IMR-90 (cell line): Measurements from ENCODE around the gene PEX26. TPM values are rescaled to one million over a fixed set of nuclear protein-coding genes. Genes with fewer than 3 reads are reported as not detected.

Experiments
- ATAC-seq: fragments of 200-7000 bp; cut with Tn5 transposase; 2 replicates; pipeline ENCODE4 v1.9.1; 2020; ENCODE audit warnings: low read depth, mild to moderate bottlenecking, moderate library complexity
- BruUV-seq: library from RNA; stranded (reverse); fragments of 400-500 nt; replicated peaks from 2 replicates; lab custom pipeline; 2021; lab: Mats Ljungman, UMichigan
- CTCF ChIA-PET: fragments of 300-600 bp; formaldehyde crosslinking; extraction: SDS; loops from one replicate; lab custom pipeline; 2021; ENCODE audit warnings: antibody characterized with exemption; lab: Yijun Ruan, JAX
- POLR2A ChIA-PET: fragments of 300-600 bp; sonication (Branson Sonifier 250); formaldehyde crosslinking; loops from one replicate; lab custom pipeline; 2022; ENCODE audit warnings: antibody characterized with exemption; ENCODE audit not compliant: unreplicated experiment; lab: Charles Lee
- DNase-seq: peaks from one replicate; pipeline ENCODE4 v3.0.0; 2013
- H2AFZ ChIP-seq: replicated peaks from 2 replicates; pipeline ENCODE3; 2013; ENCODE audit warnings: low read length, mild to moderate bottlenecking; ENCODE audit not compliant: poor library complexity
- H2AK5ac ChIP-seq: 2 replicates; pipeline ENCODE4 v1.6.1; 2013; ENCODE audit warnings: low read depth, low read length, inconsistent platforms
- H2AK9ac ChIP-seq: replicated peaks from 2 replicates; pipeline ENCODE3; 2013; ENCODE audit warnings: mild to moderate bottlenecking, low read depth, low read length, moderate library complexity; ENCODE audit not compliant: poor library complexity
- H2BK120ac ChIP-seq: 2 replicates; pipeline ENCODE4 v1.6.1; 2013; ENCODE audit warnings: low read depth, low read length, inconsistent platforms
- H2BK15ac ChIP-seq: 3 replicates; pipeline ENCODE4 v1.6.1; 2013; ENCODE audit warnings: low read depth, low read length, inconsistent platforms
- H2BK20ac ChIP-seq: 2 replicates; pipeline ENCODE4 v1.6.1; 2013; ENCODE audit warnings: low read depth, mild to moderate bottlenecking, inconsistent platforms, low read length, moderate library complexity
- H2BK5ac ChIP-seq: 2 replicates; pipeline ENCODE4 v1.6.1; 2013; ENCODE audit warnings: mild to moderate bottlenecking, low read depth, low read length, inconsistent platforms; ENCODE audit not compliant: poor library complexity, severe bottlenecking
- H3K14ac ChIP-seq: replicated peaks from 2 replicates; pipeline ENCODE4 v1.6.1; 2013; ENCODE audit warnings: low read depth, low read length, inconsistent platforms
- H3K18ac ChIP-seq: 2 replicates; pipeline ENCODE4 v1.6.1; 2013; ENCODE audit warnings: low read depth, low read length, control low read depth
- H3K23ac ChIP-seq: 2 replicates; pipeline ENCODE4 v1.6.1; 2013; ENCODE audit warnings: low read depth, low read length, inconsistent platforms
- H3K27ac ChIP-seq: 2 replicates; pipeline ENCODE4 v1.5.1; 2013; ENCODE audit warnings: mild to moderate bottlenecking, control low read depth, low read length; ENCODE audit not compliant: insufficient read depth
- H3K27me3 ChIP-seq: 2 replicates; pipeline ENCODE4 v1.6.1; 2013; ENCODE audit warnings: low read length; ENCODE audit not compliant: control insufficient read depth, insufficient read depth
- H3K36me3 ChIP-seq: 2 replicates; pipeline ENCODE4 v1.6.1; 2013; ENCODE audit warnings: low read length, mixed read lengths; ENCODE audit not compliant: control insufficient read depth, insufficient read depth
- H3K4ac ChIP-seq: 2 replicates; pipeline ENCODE4 v1.6.1; 2013; ENCODE audit warnings: low read depth, low read length, inconsistent platforms
- H3K4me1 ChIP-seq: 2 replicates; pipeline ENCODE4 v1.6.1; 2013; ENCODE audit warnings: low read length, mixed read lengths; ENCODE audit not compliant: control insufficient read depth, insufficient read depth
- H3K4me2 ChIP-seq: 2 replicates; pipeline ENCODE4 v1.6.1; 2013; ENCODE audit warnings: low read depth, mild to moderate bottlenecking, control low read depth, low read length, moderate library complexity
- H3K4me3 ChIP-seq: 2 replicates; pipeline ENCODE4 v1.5.1; 2013; ENCODE audit warnings: low read depth, mild to moderate bottlenecking, control low read depth, low read length, moderate library complexity; ENCODE audit not compliant: insufficient read depth
- H3K56ac ChIP-seq: 2 replicates; pipeline ENCODE4 v1.6.1; 2013; ENCODE audit warnings: low read length, inconsistent platforms; ENCODE audit not compliant: insufficient read depth; ENCODE audit errors: extremely low read depth
- H3K79me1 ChIP-seq, 2 experiments: 2 replicates each; pipeline ENCODE4 v1.6.1; 2013; ENCODE audit warnings: low read length in 2 of 2, inconsistent platforms in 1 of 2, low read depth in 1 of 2
- H3K9ac ChIP-seq: 2 replicates; pipeline ENCODE4 v1.6.1; 2013; ENCODE audit warnings: low read depth, low read length, control low read depth
- H3K9me1 ChIP-seq: 2 replicates; pipeline ENCODE4 v1.6.1; 2013; ENCODE audit warnings: low read length, inconsistent platforms; ENCODE audit not compliant: insufficient read depth
- H3K9me3 ChIP-seq: 2 replicates; pipeline ENCODE4 v1.6.1; 2013; ENCODE audit warnings: low read length; ENCODE audit not compliant: control insufficient read depth, insufficient read depth
- H4K20me1 ChIP-seq: 2 replicates; pipeline ENCODE4 v1.6.1; 2013; ENCODE audit warnings: low read length, inconsistent platforms; ENCODE audit not compliant: insufficient read depth
- H4K5ac ChIP-seq: 2 replicates; pipeline ENCODE4 v1.6.1; 2013; ENCODE audit warnings: mild to moderate bottlenecking, low read depth, low read length, control low read depth
- H4K8ac ChIP-seq, 2 experiments: 2 replicates each; pipeline ENCODE4 v1.6.1; 2013; ENCODE audit warnings: low read depth in 2 of 2, low read length in 2 of 2, control low read depth in 1 of 2, inconsistent platforms in 1 of 2
- H4K91ac ChIP-seq: 2 replicates; pipeline ENCODE4 v1.6.1; 2013; ENCODE audit warnings: low read depth, low read length, inconsistent platforms; ENCODE audit not compliant: insufficient read depth
- BHLHE40 ChIP-seq: fragments of 150-350 bp; IDR thresholded peaks from 2 replicates; pipeline ENCODE4 v1.6.1; 2016; ENCODE audit warnings: mild to moderate bottlenecking, low read depth, low read length
- CEBPB ChIP-seq: IDR thresholded peaks from 2 replicates; pipeline ENCODE4 v1.6.1; 2012; ENCODE audit warnings: low read depth, low read length, improper control_type of control experiment
- CHD1 ChIP-seq: IDR thresholded peaks from 2 replicates; pipeline ENCODE4 v1.6.1; 2012; ENCODE audit warnings: low read depth, low read length, improper control_type of control experiment
- FOS ChIP-seq: fragments of 150-350 bp; IDR thresholded peaks from 2 replicates; pipeline ENCODE4 v1.6.1; 2016; ENCODE audit warnings: low read depth, low read length
- MAFK ChIP-seq: IDR thresholded peaks from 2 replicates; pipeline ENCODE4 v1.6.1; 2012; ENCODE audit warnings: low read depth, low read length, improper control_type of control experiment
- MAZ ChIP-seq: IDR thresholded peaks from 2 replicates; pipeline ENCODE4 v1.6.1; 2012; ENCODE audit warnings: low read depth, mild to moderate bottlenecking, low read length, improper control_type of control experiment, moderate library complexity, borderline replicate concordance
- MXI1 ChIP-seq: IDR thresholded peaks from 2 replicates; pipeline ENCODE4 v1.6.1; 2012; ENCODE audit warnings: low read depth, mild to moderate bottlenecking, low read length, moderate library complexity, borderline replicate concordance
- NFE2L2 ChIP-seq: fragments of 150-350 bp; IDR thresholded peaks from 2 replicates; pipeline ENCODE4 v1.6.1; 2016; ENCODE audit warnings: low read depth, mild to moderate bottlenecking, low read length
- POLR2A ChIP-seq: IDR thresholded peaks from 2 replicates; pipeline ENCODE4 v1.6.1; 2012; ENCODE audit warnings: mild to moderate bottlenecking, low read depth, low read length
- RAD21 ChIP-seq: IDR thresholded peaks from 2 replicates; pipeline ENCODE4 v1.6.1; 2012; ENCODE audit warnings: low read length, improper control_type of control experiment
- RCOR1 ChIP-seq: IDR thresholded peaks from 2 replicates; pipeline ENCODE4 v1.6.1; 2012; ENCODE audit warnings: mild to moderate bottlenecking, low read length, improper control_type of control experiment; ENCODE audit not compliant: insufficient replicate concordance
- RFX5 ChIP-seq: IDR thresholded peaks from 2 replicates; pipeline ENCODE4 v1.8.0; 2012; ENCODE audit warnings: low read depth, mild to moderate bottlenecking, low read length, moderate library complexity
- whole genome bisulfite sequencing, 2 experiments: methylation state at CpG; one replicate each; pipeline versions ENCODE4 v1.1.5 to v1.1.7; 2013; ENCODE audit warnings: missing lambda C conversion rate in 2 of 2; ENCODE audit not compliant: insufficient read length in 1 of 2; ENCODE audit errors: extremely low coverage in 2 of 2; 5-methylcytosine and 5-hydroxymethylcytosine counted together
- dilution Hi-C: fragments of 300-500 bp; cut with HindIII; formaldehyde crosslinking; loops from one replicate; pipeline ENCODE4 v1.14.3; 2018; ENCODE audit warnings: low sequenced_read_pairs; ENCODE audit not compliant: unreplicated experiment
- in situ Hi-C: fragments of 300-500 bp; cut with MboI; formaldehyde crosslinking; loops from 3 replicates; pipeline ENCODE4 v1.14.3; 2019; ENCODE audit warnings: low sequenced_read_pairs, inconsistent platforms, mixed read lengths
- intact Hi-C: fragments of 100-400 bp; cut with micrococcal nuclease; formaldehyde crosslinking; loops from 2 replicates; pipeline ENCODE4 v1.10.0; 2022
- polyA plus RNA-seq, 3 experiments: library from polyadenylated mRNA; depleted of rRNA; stranded (reverse); fragments of >200 nt; gene quantifications; 2 replicates each; pipeline ENCODE4 v1.2.3, GENCODE V29; 2012; ENCODE audit warnings: low replicate concordance in 1 of 3
- total RNA-seq: library from RNA; depleted of rRNA; stranded (reverse); fragments of >200 nt; gene quantifications from 2 replicates; pipeline ENCODE4 v1.2.3, GENCODE V29; 2012
- TF ChIP-seq, protein P1 (sequence below): fragments of 150-350 bp; IDR thresholded peaks from 2 replicates; pipeline ENCODE4 v1.6.1; 2017; ENCODE audit warnings: mild to moderate bottlenecking, antibody characterized with exemption, low read length, low read depth
- TF ChIP-seq, protein P2 (sequence below): fragments of 150-350 bp; IDR thresholded peaks from 2 replicates; pipeline ENCODE4 v1.6.1; 2016; ENCODE audit warnings: low read depth, mild to moderate bottlenecking, low read length, moderate library complexity, borderline replicate concordance
- TF ChIP-seq, protein P3 (sequence below): conservative IDR thresholded peaks from 2 replicates; pipeline ENCODE4 v1.5.1; 2012; ENCODE audit warnings: mild to moderate bottlenecking, low read depth, low read length, improper control_type of control experiment

PEX26 gene
- total and polyA plus RNA-seq, 2 of the 4 experiments (the other 2 are of a cell fraction) = 12.2 to 18.5 TPM

DNA sequence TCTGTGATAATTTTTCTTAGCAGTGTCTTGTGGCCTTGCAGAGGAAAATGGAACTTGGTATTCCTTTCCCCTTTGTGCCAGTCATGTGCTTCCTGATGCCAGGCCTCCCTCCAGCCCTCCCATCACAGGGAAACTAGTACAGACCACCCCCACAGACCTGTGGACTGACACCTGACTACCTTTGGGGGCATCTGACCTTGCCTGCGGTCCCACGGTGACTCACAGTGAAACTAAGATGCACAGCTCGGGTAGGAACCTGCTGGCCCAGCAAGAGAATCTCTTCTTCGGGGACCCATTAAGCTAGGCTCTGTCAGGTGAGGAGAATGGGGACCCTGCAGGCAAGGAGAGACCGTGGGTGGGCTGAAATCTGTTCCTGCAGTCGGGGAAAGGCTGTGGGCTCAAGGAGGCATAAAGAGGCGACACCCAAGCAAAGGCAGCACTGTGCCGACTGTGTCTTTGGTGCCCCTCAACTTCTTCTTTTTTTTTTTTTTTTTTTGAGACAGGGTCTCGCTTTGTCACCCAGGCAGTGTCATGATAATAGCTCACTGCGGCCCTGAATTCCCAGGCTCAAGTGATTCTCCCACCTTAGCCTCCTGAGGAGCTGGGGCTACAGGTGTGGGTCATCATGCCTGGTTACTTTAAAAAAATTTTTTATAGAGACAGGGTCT lies 20.8 kb upstream of the PEX26 start:
- Histone ChIP-seq H3K23ac (0 out of 2 replicates have a peak overlapping the region, but pooled peaks have one; percentile 37), H2BK15ac (peak overlapping the region; percentile 18; the same call in 1 of the 3 replicates), H3K4me2 (no peak overlapping the region), H4K91ac (peak overlapping the region; percentile 36), H3K27ac (peak overlapping the region; percentile 67), H3K36me3 (no peaks in the 10 kb centered on the region), H4K5ac (peak overlapping the region; percentile 83), H3K56ac (no peak overlapping the region), H3K4me3 (no peak overlapping the region), H3K14ac (peak overlapping the region; percentile 64; the same call in 1 of the 2 replicates), H2BK120ac (peak overlapping the region; percentile 53), H2BK5ac (peak overlapping the region; percentile 63), H4K20me1 (no peaks in the 10 kb centered on the region), H2BK20ac (peak overlapping the region; percentile 68), H3K4me1 (peaks cover 20% of the 10 kb centered on the region), H4K8ac (peak overlapping the region in 1 of 2 experiments; percentile 68; a peak in 1 of 4 replicates), H3K18ac (peak overlapping the region; percentile 83), H3K9ac (no peak overlapping the region; the same call in 1 of the 2 replicates), H2AFZ (peak overlapping the region; percentile 0), H3K9me1 (peaks cover 16% of the 10 kb centered on the region), H2AK5ac (peak overlapping the region; percentile 83), H3K79me1 (no peaks in the 10 kb centered on the region), H2AK9ac (peak overlapping the region; percentile 77), H3K9me3 (no peaks in the 10 kb centered on the region), H3K4ac (peak overlapping the region; percentile 75), H3K27me3 (no peaks in the 10 kb centered on the region)
- ChIA-PET POLR2A (no interaction called here), CTCF (interaction anchor here (0.7 to 1.4 kb wide), 3 partner anchors 19 to 227 kb away, joined by 4 read pairs; no protein-coding TSS in a partner anchor)
- intact Hi-C loops (no loop called here), in situ Hi-C loops (loop anchor here (25.0 kb wide), 1 partner anchor 495 kb away; the partner anchor contains the start of gene SLC25A18), dilution Hi-C loops (no loop called here)
- no TSS peak for BruUV-seq
- no peak for ATAC-seq
- no peak for DNase-seq
- TF ChIP-seq RFX5 (no peak), MAFK (no peak), NFE2L2 (no peak), RAD21 (no peak), MXI1 (no peak), BHLHE40 (no peak), CHD1 (no peak), POLR2A (no peak), RCOR1 (no peak), FOS (no peak), CEBPB (no peak), MAZ (no peak)
- TF ChIP-seq, protein P1, sequence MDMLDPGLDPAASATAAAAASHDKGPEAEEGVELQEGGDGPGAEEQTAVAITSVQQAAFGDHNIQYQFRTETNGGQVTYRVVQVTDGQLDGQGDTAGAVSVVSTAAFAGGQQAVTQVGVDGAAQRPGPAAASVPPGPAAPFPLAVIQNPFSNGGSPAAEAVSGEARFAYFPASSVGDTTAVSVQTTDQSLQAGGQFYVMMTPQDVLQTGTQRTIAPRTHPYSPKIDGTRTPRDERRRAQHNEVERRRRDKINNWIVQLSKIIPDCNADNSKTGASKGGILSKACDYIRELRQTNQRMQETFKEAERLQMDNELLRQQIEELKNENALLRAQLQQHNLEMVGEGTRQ = no peak
- TF ChIP-seq, protein P2, sequence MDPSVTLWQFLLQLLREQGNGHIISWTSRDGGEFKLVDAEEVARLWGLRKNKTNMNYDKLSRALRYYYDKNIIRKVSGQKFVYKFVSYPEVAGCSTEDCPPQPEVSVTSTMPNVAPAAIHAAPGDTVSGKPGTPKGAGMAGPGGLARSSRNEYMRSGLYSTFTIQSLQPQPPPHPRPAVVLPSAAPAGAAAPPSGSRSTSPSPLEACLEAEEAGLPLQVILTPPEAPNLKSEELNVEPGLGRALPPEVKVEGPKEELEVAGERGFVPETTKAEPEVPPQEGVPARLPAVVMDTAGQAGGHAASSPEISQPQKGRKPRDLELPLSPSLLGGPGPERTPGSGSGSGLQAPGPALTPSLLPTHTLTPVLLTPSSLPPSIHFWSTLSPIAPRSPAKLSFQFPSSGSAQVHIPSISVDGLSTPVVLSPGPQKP = no peak
- TF ChIP-seq, protein P3, sequence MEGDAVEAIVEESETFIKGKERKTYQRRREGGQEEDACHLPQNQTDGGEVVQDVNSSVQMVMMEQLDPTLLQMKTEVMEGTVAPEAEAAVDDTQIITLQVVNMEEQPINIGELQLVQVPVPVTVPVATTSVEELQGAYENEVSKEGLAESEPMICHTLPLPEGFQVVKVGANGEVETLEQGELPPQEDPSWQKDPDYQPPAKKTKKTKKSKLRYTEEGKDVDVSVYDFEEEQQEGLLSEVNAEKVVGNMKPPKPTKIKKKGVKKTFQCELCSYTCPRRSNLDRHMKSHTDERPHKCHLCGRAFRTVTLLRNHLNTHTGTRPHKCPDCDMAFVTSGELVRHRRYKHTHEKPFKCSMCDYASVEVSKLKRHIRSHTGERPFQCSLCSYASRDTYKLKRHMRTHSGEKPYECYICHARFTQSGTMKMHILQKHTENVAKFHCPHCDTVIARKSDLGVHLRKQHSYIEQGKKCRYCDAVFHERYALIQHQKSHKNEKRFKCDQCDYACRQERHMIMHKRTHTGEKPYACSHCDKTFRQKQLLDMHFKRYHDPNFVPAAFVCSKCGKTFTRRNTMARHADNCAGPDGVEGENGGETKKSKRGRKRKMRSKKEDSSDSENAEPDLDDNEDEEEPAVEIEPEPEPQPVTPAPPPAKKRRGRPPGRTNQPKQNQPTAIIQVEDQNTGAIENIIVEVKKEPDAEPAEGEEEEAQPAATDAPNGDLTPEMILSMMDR = no peak
- WGBS, 2 experiments = 40% methylated on average over 2 of the region's 10 CpGs; no CpG with 5 or more reads in 1 of the 2 experiments
